Suppressor macrophage treated with lipopolysaccharide for 4 hours (primary cell): ENCODE results near the gene GOLGA2.
A peak's percentile ranks its signal among the peaks of the same experiment; 100 is the strongest.
"Not testable (repeated sequence)": the region's sequence is repeated elsewhere in the genome, so short reads cannot be mapped to it uniquely, and the experiment has no call there.

Experiments
- DNase-seq: peaks from one replicate; pipeline ENCODE4 v3.0.0-alpha.2; 2020

Gene GOLGA2

DNA sequence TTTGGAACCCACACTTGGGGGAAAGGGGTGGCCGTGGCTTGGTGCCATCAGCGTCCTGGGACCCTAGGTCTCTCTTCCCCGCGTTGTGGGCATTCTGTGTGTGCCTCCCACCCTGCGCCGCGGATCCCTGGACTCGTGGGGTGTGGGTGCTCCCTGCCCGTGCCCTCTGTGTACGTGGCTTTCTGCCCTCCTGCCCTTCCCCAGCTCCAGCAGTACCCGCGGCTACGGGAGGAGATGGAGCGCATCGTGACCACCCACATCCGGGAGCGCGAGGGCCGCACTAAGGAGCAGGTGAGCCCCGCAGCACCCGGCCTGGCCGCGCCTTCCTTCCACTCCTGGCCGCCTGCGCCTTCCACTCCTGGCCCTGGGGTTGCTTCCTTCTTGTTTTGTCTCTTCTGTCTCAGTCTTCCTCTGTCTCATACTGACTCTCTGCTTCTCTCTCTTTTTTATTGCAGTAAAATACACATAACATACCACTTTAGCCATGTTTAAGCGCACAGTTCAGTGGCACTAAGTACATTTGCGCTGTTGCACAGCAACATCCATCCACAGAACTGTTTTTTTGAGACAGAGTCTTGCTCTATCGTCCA lies 41.9 kb downstream of the GOLGA2 start:
- no peak for DNase-seq

DNA sequence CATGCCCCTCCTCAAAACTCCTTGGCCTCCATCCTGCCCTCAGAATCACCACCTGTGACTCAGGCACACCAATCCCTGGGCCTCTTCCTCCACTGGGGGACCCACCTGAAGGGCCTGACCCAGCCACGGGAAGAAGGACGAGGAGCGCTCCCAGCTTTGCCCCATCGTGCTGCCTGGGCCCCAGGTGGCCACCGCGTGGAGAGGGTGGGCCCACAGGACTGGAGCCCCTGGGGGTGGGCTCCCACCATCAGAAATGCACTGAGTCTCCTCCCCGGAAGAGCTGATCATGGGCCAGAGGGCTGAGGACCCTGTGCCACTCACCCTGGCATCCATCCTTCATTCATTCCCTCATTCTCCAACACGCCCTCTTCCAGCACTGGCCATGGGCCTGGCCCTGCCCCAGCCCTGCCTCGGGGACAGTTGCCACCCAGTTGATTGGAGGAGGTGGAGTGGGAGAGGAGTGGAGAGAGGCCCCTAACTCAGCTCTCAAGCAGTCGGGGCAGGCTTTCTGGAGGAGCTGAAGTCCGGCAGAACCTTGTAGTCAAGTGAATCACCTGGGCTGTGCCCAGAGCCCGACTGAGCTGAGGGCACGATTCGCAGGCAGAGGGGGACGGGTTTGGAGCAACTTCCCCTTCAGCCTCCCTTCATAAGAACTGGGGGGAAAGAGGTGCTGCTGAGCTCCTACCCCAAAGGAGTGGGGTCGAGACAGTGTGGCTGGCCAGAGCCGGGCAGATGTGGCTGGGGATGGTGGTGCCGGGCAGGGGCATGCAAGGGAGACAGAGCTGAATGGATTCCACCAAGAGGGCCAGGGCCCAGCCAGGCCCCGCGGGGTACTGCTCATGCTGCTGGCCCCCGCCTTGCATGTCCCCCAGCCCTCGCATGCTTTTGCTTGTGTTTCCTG lies 43.0 kb downstream of the GOLGA2 start:
- DNase-seq = no peak

GRCh38 chr9:128231638-128232527 lies 43.9 kb downstream of the GOLGA2 start:
- no peak for DNase-seq

GRCh38 chr9:128230897-128231296 lies 44.9 kb downstream of the GOLGA2 start:
- DNase-seq = not testable (repeated sequence)

- DNase-seq = peak; percentile 67
Observed at GRCh38 chr9:128226412-128226801, 49.4 kb downstream of the GOLGA2 start.

DNA sequence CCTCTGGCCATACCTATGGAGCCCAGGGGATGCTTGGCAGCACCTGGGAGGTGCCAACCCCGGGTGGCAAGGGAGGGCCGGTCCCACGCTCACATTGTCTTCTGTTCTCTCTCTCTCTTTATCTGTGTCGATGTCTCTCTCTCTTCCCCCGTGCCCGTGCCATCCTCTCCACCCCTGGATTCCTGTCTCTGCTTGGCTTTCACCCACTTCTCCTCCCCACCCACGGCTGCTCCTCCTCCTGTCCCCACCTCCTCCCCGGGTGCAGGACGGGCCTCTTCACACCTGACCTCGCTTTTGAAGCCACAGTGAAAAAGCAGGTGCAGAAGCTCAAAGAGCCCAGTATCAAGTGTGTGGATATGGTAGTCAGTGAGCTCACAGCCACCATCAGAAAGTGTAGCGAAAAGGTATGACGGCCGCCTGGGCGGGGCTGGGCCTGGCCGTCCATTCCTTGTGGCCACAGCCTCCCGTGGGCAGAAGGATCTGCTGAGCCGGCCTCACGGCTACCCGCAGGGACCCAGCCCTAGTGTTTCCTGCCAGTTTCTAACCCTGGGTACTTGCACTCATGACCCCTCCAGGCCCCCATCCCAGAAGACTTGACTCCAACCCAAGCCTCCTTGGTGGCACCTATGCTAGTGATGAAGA lies 49.9 kb downstream of the GOLGA2 start:
- no peak for DNase-seq

GRCh38 chr9:128224877-128225276 lies 50.9 kb downstream of the GOLGA2 start:
- no peak for DNase-seq

DNA sequence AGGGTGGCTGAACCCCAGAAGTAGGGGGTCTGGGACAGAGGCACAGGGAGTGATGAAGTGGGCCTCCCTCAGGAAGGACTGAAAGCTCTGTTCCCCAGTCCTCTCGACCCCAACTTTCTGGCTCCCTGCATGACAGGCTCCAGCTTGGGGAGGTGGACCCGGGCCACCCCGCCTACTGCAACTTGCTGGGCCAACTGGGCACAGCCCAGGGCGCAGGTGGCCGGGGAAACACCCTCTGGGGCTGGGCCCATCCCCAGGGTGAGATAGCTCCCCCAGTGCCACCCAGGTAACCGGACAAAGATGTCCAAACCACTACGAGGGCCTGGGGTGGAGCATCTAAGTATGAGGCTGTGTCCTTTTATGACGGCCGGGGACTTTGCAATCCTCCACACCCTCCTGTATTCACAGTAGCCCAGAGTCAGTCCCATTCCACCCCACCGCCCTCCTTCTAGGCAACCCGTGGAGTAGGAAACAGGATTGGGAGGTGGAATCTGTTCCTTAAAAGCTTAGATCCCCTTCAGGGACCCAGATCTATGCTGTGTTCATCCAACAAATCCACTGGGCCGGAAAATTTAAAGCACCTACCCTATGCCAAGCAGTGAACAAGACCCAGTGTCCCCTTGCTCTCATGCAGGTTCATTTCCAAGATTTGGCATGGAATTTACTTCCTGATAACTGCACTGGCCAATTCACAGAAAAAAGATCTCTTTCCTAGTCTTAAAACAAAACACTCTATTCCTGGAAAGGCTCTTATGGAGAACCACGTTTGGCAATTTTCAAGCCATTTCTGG lies 52.7 kb downstream of the GOLGA2 start:
- DNase-seq = no peak

- DNase-seq = no peak
Observed at GRCh38 chr9:128222026-128222425, 53.8 kb downstream of the GOLGA2 start.

DNA sequence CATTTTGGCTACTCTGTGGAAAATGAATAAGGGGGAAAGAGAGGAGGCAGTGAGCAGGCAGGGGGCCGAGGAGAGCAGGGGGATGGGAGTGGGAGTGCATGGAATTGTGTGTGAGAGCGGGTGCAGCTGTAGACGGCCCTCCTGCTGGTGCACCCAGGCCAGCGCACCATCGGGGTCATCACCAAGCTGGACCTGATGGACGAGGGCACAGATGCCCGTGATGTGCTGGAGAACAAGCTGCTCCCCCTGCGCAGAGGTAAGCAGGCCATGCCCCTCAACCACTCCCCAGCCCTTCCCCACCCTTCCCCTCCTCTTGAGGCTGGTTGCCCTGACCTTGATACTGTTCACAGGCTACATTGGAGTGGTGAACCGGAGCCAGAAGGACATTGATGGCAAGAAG lies 56.0 kb downstream of the GOLGA2 start:
- no peak for DNase-seq

DNA sequence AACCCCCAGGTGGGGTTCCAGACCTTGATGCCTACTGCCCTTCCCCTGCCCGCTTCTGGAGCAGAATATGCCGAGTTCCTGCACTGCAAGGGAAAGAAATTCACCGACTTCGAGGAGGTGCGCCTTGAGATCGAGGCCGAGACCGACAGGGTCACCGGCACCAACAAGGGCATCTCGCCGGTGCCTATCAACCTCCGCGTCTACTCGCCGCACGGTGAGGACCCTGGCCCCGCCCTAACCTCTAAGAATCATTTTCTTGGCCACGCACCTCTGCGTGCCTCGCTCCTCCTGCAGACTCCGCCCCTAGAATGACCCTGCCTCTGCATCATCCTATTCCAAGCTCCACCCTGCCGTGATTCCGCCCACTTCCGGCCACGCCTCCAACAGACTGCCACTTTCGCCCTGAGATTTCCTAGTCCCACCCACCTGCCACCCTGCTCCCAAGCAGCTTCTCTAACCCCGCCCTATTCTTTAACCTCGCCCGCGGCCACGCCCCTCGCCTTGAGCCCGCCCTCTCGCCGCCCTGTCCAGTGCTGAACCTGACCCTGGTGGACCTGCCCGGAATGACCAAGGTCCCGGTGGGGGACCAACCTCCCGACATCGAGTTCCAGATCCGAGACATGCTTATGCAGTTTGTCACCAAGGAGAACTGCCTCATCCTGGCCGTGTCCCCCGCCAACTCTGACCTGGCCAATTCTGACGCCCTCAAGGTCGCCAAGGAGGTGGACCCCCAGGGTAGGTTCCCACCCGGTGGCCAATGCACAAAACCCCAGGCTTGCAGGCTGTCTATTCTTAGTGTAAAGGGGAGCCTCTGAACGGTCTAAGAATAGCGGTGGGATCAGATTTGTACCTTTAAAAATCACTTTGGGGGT lies 57.1 kb downstream of the GOLGA2 start:
- peak; percentile 96 for DNase-seq

- DNase-seq = no peak
Observed at GRCh38 chr9:128218172-128218517, 57.7 kb downstream of the GOLGA2 start.

DNA sequence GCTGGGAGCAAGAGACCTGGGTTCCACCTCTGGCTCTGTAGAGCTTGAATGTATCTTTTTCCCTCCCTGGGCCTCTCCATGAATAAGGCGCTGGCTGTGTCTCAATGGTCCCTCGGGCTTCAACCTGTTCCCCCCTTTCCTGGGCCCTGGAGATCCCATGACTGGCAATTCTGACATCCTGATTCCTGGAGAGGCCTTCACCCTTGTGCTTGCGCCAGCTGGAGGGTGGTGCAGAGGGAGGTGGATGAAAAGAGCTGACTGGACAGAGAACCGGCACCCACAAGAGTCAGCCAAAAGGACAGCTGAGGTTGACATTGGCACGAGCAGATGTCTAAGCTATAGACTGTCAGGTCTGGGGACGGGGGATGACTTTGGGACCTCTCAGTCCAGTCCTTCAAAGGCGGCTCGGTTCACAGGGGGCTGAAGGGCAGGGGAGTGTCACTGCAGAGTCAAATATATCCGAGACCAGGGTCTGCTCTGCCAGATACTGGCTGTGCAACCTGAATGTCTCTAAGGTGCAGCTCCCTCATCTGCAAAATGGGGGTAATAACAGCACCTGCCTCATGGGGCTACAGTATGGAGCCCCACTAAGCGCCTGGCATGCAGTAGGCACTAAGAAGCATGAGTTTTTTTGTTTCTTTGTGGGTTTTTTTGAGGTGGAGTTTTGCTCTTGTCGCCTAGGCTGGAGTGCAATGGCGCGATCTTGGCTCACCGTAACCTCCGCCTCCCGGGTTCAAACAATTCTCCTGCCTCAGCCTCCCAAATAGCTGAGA lies 58.8 kb downstream of the GOLGA2 start:
- DNase-seq = no peak

- DNase-seq = no peak
Observed at GRCh38 chr9:128215491-128216409, 60.1 kb downstream of the GOLGA2 start.

GRCh38 chr9:128214571-128215490 lies 61.0 kb downstream of the GOLGA2 start:
- DNase-seq = no peak

DNA sequence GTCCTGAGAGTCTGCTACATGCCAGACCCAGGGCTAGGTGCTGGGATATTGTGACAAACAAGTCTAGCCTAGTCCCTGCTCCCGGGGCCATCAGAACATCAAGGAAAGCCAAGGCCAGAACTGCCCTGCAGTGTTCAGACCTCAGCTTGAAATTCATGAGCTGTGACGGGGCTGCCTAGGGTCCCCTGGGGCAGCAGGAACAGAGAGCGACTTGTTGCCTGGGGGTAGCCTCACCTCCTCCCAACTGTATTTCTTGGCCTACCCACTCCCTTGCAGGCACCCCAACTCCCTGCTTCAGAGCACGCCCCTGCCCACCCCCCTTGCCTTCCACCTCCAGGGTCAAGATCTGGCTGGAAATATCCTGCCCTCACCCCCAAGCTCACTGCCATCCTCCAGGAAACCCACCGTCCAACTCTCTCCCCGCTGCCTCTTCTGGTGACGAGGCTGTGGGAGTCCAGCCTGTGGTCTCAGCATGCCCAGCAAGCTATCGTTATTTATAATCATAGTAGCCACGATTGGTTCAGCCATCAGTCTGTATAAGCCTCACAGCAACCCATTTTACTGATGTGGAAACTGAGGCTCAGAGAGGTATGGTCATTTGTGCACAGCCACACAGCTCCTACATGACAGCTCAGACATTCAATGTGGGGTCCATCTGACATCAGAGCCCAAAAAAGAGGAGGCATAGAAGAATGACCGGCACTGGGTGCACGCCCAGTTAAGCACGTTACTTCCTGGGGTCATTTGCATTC lies 61.9 kb downstream of the GOLGA2 start:
- no peak for DNase-seq

GRCh38 chr9:128211981-128212281 lies 63.9 kb downstream of the GOLGA2 start:
- no peak for DNase-seq
